ENCODE measurements around the gene OR8B8. TPM values are rescaled to one million over a fixed set of nuclear protein-coding genes. Genes with fewer than 3 reads are reported as not detected.

The OR8B8 gene
- total RNA-seq (not detected), polyA plus RNA-seq (not detected)
- long read RNA-seq, donor 1 = 0 reads
- long read RNA-seq, donor 2 = 0 reads
- long read RNA-seq, donor 3 = 0 reads
- long read RNA-seq, donor 4 = 0 reads
- long read RNA-seq, donor 5 = 0 reads
- long read RNA-seq, donor 6 = 0 reads
- long read RNA-seq, donor 7 = 0 reads
- long read RNA-seq, donor 8 = 0 reads
- long read RNA-seq, donor 9 = 0 reads
- long read RNA-seq, donor 10 = 0 reads

- Histone ChIP-seq H3K27ac (no peak within 1 kb of the TSS), H3K4me3 (no peak within 1 kb of the TSS), H3K27me3 (no peaks in the 10 kb centered on the region), H3K9me3 (peaks cover 0 to 5% (median 0%) of the 10 kb centered on the region in 4 donors), H3K4me1 (no peaks in the 10 kb centered on the region), H3K36me3 (no peaks in the 10 kb centered on the region)
- 86 to 100% (median 95%) methylated on average over 1 of the region's 1 CpG for WGBS, 5 donors
- intact Hi-C loops (cut with DNase I; ENCODE audit: low total_unique reads) = no loop called here
- no peak for DNase-seq
- TF ChIP-seq POLR2AphosphoS5 (IDR thresholded peaks at IDR 0.05) (no peak), CTCF (IDR thresholded peaks at IDR 0.05) (no peak), EP300 (IDR thresholded peaks at IDR 0.05) (no peak), POLR2A (IDR thresholded peaks at IDR 0.05) (no peak)
These were observed at the start of gene OR8B8 for GRCh38 chr11:124445646-124446150. Gene OR8B8, minus strand, starts transcription at chr11:124445696. Its CDS starts 4,611 bp downstream, at chr11:124441085.

GRCh38 chr11:124493016-124493655, 47.6 kb upstream of the OR8B8 start:
- no peaks in the 10 kb centered on the region for H3K27me3 ChIP-seq
- H3K4me3 ChIP-seq = no peak overlapping the region
- H3K27ac ChIP-seq = no peak overlapping the region
- H3K9me3 ChIP-seq = no peaks in the 10 kb centered on the region
- no peaks in the 10 kb centered on the region for H3K36me3 ChIP-seq
- no peaks in the 10 kb centered on the region for H3K4me1 ChIP-seq
- peak in 1 of 2 donors; percentile 7 for DNase-seq
- intact Hi-C loops (cut with DNase I; ENCODE audit: low total_unique reads) = no loop called here
- 83 to 89% (median 87%) methylated on average over 4 of the region's 4 CpGs for WGBS, 5 donors
- TF ChIP-seq CTCF (IDR thresholded peaks at IDR 0.05) (no peak), EP300 (IDR thresholded peaks at IDR 0.05) (no peak), POLR2AphosphoS5 (IDR thresholded peaks at IDR 0.05) (no peak), POLR2A (IDR thresholded peaks at IDR 0.05) (no peak)

- WGBS, 5 donors = 52 to 73% (median 65%) methylated on average over 4 of the region's 4 CpGs
- H3K36me3 ChIP-seq = no peaks in the 10 kb centered on the region
- H3K4me1 ChIP-seq = no peaks in the 10 kb centered on the region
- H3K9me3 ChIP-seq = no peaks in the 10 kb centered on the region
- peaks cover 0 to 4% (median 0%) of the 10 kb centered on the region in 3 donors for H3K27me3 ChIP-seq
- intact Hi-C loops (cut with DNase I; ENCODE audit: low total_unique reads) = no loop called here
- no peak overlapping the region for H3K27ac ChIP-seq
- DNase-seq = no peak
- no peak overlapping the region for H3K4me3 ChIP-seq
- no peak for TF ChIP-seq EP300 (IDR thresholded peaks at IDR 0.05)
- no peak for TF ChIP-seq CTCF (IDR thresholded peaks at IDR 0.05)
- no peak for TF ChIP-seq POLR2A (IDR thresholded peaks at IDR 0.05)
- TF ChIP-seq POLR2AphosphoS5 (IDR thresholded peaks at IDR 0.05) = no peak
These were observed 37.9 kb upstream of the OR8B8 start for GRCh38 chr11:124483422-124483821.

- H3K4me3 ChIP-seq = no peak overlapping the region
- H3K9me3 ChIP-seq = no peaks in the 10 kb centered on the region
- intact Hi-C loops (cut with DNase I; ENCODE audit: low total_unique reads) = no loop called here
- H3K27ac ChIP-seq = no peak overlapping the region
- no peak for TF ChIP-seq CTCF (IDR thresholded peaks at IDR 0.05)
- no peak for TF ChIP-seq EP300 (IDR thresholded peaks at IDR 0.05)
- TF ChIP-seq POLR2A (IDR thresholded peaks at IDR 0.05) = no peak
- TF ChIP-seq POLR2AphosphoS5 (IDR thresholded peaks at IDR 0.05) = no peak
- no peaks in the 10 kb centered on the region for H3K36me3 ChIP-seq
- WGBS, 5 donors = 60 to 76% (median 67%) methylated on average over 9 of the region's 9 CpGs
- H3K27me3 ChIP-seq = peaks cover 0 to 4% (median 0%) of the 10 kb centered on the region in 3 donors
- no peaks in the 10 kb centered on the region for H3K4me1 ChIP-seq
- no peak for DNase-seq
These were observed 37.1 kb upstream of the OR8B8 start for GRCh38 chr11:124482362-124483147.

Measured in stomach (tissue), 19 donors.